K562 (cell line): ENCODE measurements around the gene DNAAF1. TPM values are rescaled to one million over a fixed set of nuclear protein-coding genes. Genes with fewer than 3 reads are reported as not detected.

ENCODE experiments used
- CREB1 ChIP-seq, 2 experiments: sonication (generic) in 1 of 2; formaldehyde crosslinking in 1 of 2; IDR thresholded peaks; 2 replicates each; pipeline versions ENCODE4 v1.6.1 to v1.8.0; 2012 to 2022; ENCODE audit warnings: inconsistent platforms in 1 of 2, mild to moderate bottlenecking in 1 of 2, missing genetic modification reagents in 1 of 2, moderate library complexity in 1 of 2
- DIDO1 ChIP-seq: fragments of 450-650 bp; IDR thresholded peaks from 2 replicates; pipeline ENCODE4 v1.6.1; 2016; ENCODE audit warnings: low read depth, missing biosample characterization, missing genetic modification characterization
- DNMT1 ChIP-seq: fragments of 450-650 bp; IDR thresholded peaks from 2 replicates; pipeline ENCODE4 v1.6.1; 2016; ENCODE audit warnings: antibody characterized with exemption, mild to moderate bottlenecking
- ETV1 ChIP-seq: fragments of 450-650 bp; conservative IDR thresholded peaks from 2 replicates; pipeline ENCODE4 v1.6.1; 2016; ENCODE audit warnings: missing genetic modification characterization, control low read depth, low read depth, missing compliant biosample characterization
- POLR2G ChIP-seq: fragments of 200-400 bp; formaldehyde crosslinking; IDR thresholded peaks from 2 replicates; pipeline ENCODE4 v1.6.1; 2017; ENCODE audit warnings: low read depth, mild to moderate bottlenecking, antibody characterized with exemption, low read length, moderate library complexity
- REST ChIP-seq, 2 experiments: fragments of 450-650 bp; formaldehyde crosslinking in 1 of 2; IDR thresholded peaks; 2 replicates each; pipeline versions ENCODE4 v1.4.0 to v1.6.1; 2014 to 2020; ENCODE audit warnings: mild to moderate bottlenecking in 2 of 2, borderline replicate concordance in 1 of 2, low read depth in 1 of 2
- SUPT5H ChIP-seq: fragments of 450-650 bp; IDR thresholded peaks from 2 replicates; pipeline ENCODE4 v1.6.1; 2016
- ZNF184 ChIP-seq: sonication (generic); formaldehyde crosslinking; IDR thresholded peaks from 2 replicates; pipeline ENCODE4 v1.5.0; 2020; ENCODE audit warnings: missing genetic modification reagents
- ZNF197 ChIP-seq: fragments of 200-800 bp; sonication (Bioruptor generic); IDR thresholded peaks from 2 replicates; pipeline ENCODE4 v1.6.1; 2016; ENCODE audit warnings: low read depth, missing genetic modification characterization, missing compliant biosample characterization
- polyA plus RNA-seq, 8 experiments: library from polyadenylated mRNA; depleted of rRNA in 4 of 8; stranded (reverse) in 5 of 8; unstranded in 3 of 8; fragments of >200 nt; fragmentation: Nextera tagmentation in 2 of 8; fragmentation: Illumina TruSeq in 1 of 8; extraction: Ambion mirVana in 2 of 8; extraction: Trizol in 1 of 8; gene quantifications; 2 replicates each; pipeline versions ENCODE4 v1.2.1 to v1.2.3, GENCODE V29; 2011 to 2014; ENCODE audit warnings: inconsistent platforms in 1 of 8, missing spikeins in 1 of 8
- total RNA-seq, 7 experiments: library from RNA; depleted of rRNA in 6 of 7; stranded (reverse); fragments of >200 nt in 6 of 7; fragmentation: Illumina TruSeq in 2 of 7; extraction: Trizol in 2 of 7; gene quantifications; 2 replicates each; pipeline versions ENCODE4 v1.2.1 to v1.2.3, GENCODE V29; 2011 to 2021; ENCODE audit warnings: low replicate concordance in 1 of 7

Gene DNAAF1
- total and polyA plus RNA-seq, 9 of the 15 experiments (the other 6 are each of a cell fraction or from before 2014, with no cell fraction given): 0.01 TPM; not detected in 8

GRCh38 chr16:84186685-84187437 is 41.8 kb downstream of the DNAAF1 start, which contains the start of gene TAF1C (continued):
- TF ChIP-seq CREB1 (IDR thresholded peaks at IDR 0.05) (peak; percentile 46; the same call in 1 of the 2 replicates), CREB1 (CRISPR knock-in tag; IDR thresholded peaks at IDR 0.05) (peak; percentile 53; the same call in 1 of the 2 replicates), DIDO1 (tag) (peak; percentile 92; the same call in 1 of the 2 replicates), DNMT1 (0 out of 2 replicates have a peak, but pooled peaks have one; percentile 8), REST (IDR thresholded peaks at IDR 0.05; ENCODE audit: borderline replicate concordance) (peak; percentile 87), REST (CRISPR knock-in tag; IDR thresholded peaks at IDR 0.05; ENCODE audit: low read depth) (peak; percentile 77; the same call in 1 of the 2 replicates), ETV1 (tag) (peak; percentile 96), POLR2G (peak; percentile 83), SUPT5H (peak; percentile 81), ZNF184 (CRISPR knock-in tag) (no peak), ZNF197 (no peak)
